Neutrophil (primary cell): ENCODE measurements around the gene CTTN.

ENCODE experiments used
- H3K27ac ChIP-seq: fragments of 200-600 bp; sonication (generic); 2 replicates; pipeline ENCODE4 v1.5.1; 2016; ENCODE audit warnings: mild to moderate bottlenecking, moderate library complexity
- H3K27me3 ChIP-seq: fragments of 200-600 bp; sonication (generic); 2 replicates; pipeline ENCODE4 v1.6.0; 2016; ENCODE audit warnings: mild to moderate bottlenecking
- H3K36me3 ChIP-seq: fragments of 200-600 bp; sonication (generic); 2 replicates; pipeline ENCODE4 v1.5.1; 2017
- H3K4me1 ChIP-seq, 2 experiments: fragments of 200-600 bp in 1 of 2; sonication (generic) in 1 of 2; 1 replicate in 1 of 2; 2 replicates in 1 of 2; pipeline versions ENCODE4 v1.5.1 to v1.6.1; 2013 to 2016; ENCODE audit warnings: low read depth in 1 of 2, low read length in 1 of 2, mild to moderate bottlenecking in 1 of 2, moderate library complexity in 1 of 2; ENCODE audit not compliant: control insufficient read depth in 1 of 2, insufficient read depth in 1 of 2
- H3K4me3 ChIP-seq, 2 experiments: fragments of 200-600 bp in 1 of 2; sonication (generic) in 1 of 2; 1 replicate in 1 of 2; 2 replicates in 1 of 2; pipeline ENCODE4 v1.5.1; 2013 to 2016; ENCODE audit warnings: low read depth in 1 of 2, low read length in 1 of 2, mild to moderate bottlenecking in 1 of 2, moderate library complexity in 1 of 2
- H3K9me3 ChIP-seq: fragments of 200-600 bp; sonication (generic); 2 replicates; pipeline ENCODE4 v1.5.1; 2016
- CTCF ChIP-seq: fragments of 200-600 bp; sonication (generic); IDR thresholded peaks from 2 replicates; pipeline ENCODE4 v1.5.1; 2016; ENCODE audit warnings: antibody characterized with exemption

Gene CTTN

DNA sequence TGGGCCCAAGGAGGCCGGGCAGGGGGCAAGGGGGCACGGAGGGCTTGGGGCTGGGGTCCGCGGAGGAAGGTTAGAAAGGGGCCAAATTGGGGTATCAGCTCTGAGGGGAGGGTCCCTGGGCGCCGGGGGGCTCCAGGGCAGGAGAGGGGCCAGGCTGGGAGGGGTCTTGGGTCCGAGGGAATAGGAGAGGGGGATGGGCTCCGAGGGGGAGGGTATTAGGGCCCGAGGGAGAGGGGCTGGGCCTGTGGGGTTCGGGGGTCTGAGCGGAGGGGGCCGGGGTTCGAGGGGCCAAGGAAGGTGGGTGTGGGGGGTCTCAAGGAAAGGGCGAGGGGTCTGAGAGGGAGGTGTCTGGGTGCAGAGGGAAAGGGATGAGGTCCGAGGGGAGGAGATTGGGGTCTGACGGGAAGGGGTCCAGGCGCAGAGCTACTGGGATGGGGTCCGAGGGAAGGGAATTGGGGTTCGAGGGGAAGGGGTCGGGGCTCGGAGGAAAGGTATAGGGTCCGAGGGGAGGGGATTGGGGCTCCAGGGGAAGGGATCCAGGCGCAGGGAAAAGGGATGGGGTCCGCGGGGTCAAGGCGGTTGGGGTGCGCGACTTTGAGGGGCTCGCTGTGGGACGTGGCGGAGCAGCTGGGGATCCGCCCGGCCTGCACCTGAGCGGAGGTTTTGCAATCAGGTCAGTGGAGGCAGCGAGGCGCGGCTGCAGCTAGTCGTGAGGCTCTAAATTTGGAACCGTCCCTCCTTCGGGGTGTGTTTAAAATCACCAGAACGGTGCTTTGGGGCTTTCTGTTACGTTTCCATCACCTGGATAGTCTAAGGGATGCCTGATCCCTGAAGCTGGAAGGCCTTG lies 728 bp downstream of the CTTN start:
- peak overlapping the region; percentile 52 to 69 for H3K4me3 ChIP-seq
- no peak for TF ChIP-seq CTCF
- peaks cover 87% of the 10 kb centered on the region for H3K27me3 ChIP-seq
- no peaks in the 10 kb centered on the region for H3K9me3 ChIP-seq
- no peaks in the 10 kb centered on the region for H3K36me3 ChIP-seq
- H3K4me1 ChIP-seq, result peaks cover 40 to 46% of the 10 kb centered on the region in 2 experiments
- H3K27ac ChIP-seq, result peak overlapping the region; percentile 58

DNA sequence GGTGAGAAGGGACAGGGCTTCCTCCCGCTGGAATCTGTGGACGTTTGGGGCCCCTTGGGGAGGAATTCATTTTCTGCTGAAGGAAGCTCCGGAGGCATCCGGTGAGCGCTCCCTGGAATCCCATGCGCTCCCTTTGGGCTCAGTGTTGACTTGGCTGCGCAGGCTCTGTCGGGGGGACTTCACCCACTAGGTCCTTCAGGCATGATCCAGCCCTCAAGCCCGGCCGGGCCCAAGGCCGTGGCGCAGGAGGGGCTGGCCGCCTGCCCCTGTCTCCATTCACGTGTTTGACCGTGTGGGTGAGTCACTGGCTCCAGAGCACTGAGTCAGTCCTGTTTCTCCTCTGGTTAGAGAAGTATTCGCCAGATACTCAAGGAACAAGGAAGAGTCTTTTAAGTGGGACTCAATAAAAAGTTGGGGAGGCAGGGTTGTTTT lies 1.4 kb downstream of the CTTN start:
- TF ChIP-seq CTCF, result no peak
- Histone ChIP-seq H3K9me3 (no peaks in the 10 kb centered on the region), H3K27me3 (peaks cover 87% of the 10 kb centered on the region), H3K4me3 (peak overlapping the region in 1 of 2 experiments; percentile 69), H3K27ac (no peak overlapping the region), H3K4me1 (peaks cover 40 to 46% of the 10 kb centered on the region in 2 experiments), H3K36me3 (no peaks in the 10 kb centered on the region)

GRCh38 chr11:70400643-70401042 lies 2.3 kb downstream of the CTTN start:
- TF ChIP-seq CTCF, result no peak
- H3K4me1 ChIP-seq, result peaks cover 40 to 46% of the 10 kb centered on the region in 2 experiments
- no peaks in the 10 kb centered on the region for H3K36me3 ChIP-seq
- H3K27ac ChIP-seq, result no peak overlapping the region
- no peaks in the 10 kb centered on the region for H3K9me3 ChIP-seq
- no peak overlapping the region for H3K4me3 ChIP-seq
- peaks cover 87% of the 10 kb centered on the region for H3K27me3 ChIP-seq

DNA sequence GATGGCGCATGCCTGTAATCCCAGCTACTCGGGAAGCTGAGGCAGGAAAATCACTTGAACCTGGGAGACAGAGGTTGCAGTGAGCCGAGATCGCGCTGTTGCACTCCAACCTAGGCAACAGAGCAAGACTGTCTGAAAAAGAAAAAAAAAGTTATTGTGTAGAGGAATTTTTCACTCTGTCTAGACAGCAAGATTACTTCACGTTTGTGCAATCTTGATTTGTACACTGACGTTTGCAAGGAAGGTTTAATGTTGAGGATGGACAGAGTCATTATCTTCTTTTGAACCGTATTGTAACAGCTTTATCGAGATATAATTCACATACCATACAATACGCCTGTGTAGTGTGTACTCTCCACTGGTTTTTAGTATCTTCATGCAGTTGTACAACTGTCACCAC lies 3.7 kb downstream of the CTTN start:
- Histone ChIP-seq H3K27me3 (peaks cover 87% of the 10 kb centered on the region), H3K27ac (no peak overlapping the region), H3K9me3 (no peaks in the 10 kb centered on the region), H3K4me3 (no peak overlapping the region), H3K36me3 (no peaks in the 10 kb centered on the region), H3K4me1 (peaks cover 33 to 39% of the 10 kb centered on the region in 2 experiments)
- no peak for TF ChIP-seq CTCF

DNA sequence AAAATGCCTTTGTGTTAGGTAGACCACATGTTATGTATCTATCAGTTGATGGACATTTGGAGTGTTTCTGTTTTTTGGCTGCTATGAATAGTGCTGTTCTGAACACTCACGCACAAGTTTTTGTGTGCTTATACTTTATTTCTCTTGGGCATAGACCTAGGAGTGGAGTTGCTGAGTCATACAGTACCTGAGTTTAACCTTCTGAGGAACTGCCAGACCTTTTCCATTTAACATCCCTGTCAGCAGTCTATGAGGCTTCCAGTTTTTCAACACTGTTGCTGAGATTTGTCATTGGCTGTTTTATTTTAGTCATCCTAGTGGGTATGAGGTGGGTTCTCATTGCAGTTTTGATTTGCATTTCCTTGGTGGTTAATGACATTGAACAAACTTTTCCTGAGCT lies 4.4 kb downstream of the CTTN start:
- H3K4me1 ChIP-seq, result peaks cover 26 to 32% of the 10 kb centered on the region in 2 experiments
- H3K36me3 ChIP-seq, result no peaks in the 10 kb centered on the region
- no peak overlapping the region for H3K4me3 ChIP-seq
- H3K27me3 ChIP-seq, result peaks cover 89% of the 10 kb centered on the region
- no peaks in the 10 kb centered on the region for H3K9me3 ChIP-seq
- no peak overlapping the region for H3K27ac ChIP-seq
- TF ChIP-seq CTCF, result no peak
